ENCODE data around the gene COMT. TPM values are rescaled to one million over a fixed set of nuclear protein-coding genes. Genes with fewer than 3 reads are reported as not detected.
"Not testable (repeated sequence)": the region's sequence is repeated elsewhere in the genome, so short reads cannot be mapped to it uniquely, and the experiment has no call there.

The COMT gene
- polyA plus RNA-seq, 3 donors, result 116 to 143 (median 126) TPM

DNA sequence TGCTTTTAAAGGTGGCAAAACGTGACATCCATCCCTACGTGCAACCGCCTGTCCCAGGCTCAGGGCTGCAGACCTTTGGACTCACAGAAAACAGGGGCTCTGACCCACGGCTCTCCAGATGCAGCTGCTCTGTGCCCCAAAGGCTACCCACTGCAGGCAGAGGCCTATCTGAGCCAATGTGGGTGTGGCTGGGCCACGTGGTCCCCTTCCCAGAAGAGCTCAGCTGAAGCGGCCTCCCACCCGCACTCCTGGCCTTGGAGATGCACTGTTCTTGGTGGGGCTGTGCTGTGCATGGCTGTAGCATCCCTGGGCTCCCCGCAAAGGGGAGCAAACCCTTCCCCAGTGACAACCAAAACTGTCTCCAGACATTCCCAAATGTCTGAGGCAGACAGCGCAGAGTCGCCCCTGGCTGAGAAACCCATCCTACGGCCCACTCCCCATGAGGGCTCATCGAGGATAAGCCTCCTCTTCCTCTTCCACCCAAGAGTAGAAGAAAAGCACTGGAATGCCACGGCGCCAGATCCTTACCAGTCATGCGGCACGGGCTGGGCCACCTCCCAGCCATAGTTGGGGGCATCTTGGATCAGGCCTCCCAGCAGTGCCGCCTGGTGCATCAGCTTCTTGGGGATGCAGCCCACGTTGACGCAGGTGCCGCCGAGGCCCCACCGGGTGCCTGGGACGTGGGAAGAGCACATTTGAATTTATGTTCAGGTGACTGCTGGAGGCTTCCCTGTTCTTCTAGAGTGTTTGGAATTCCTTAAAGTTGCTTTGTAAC is 23.1 kb upstream of the COMT start:
- DNase-seq, result no peak

DNA sequence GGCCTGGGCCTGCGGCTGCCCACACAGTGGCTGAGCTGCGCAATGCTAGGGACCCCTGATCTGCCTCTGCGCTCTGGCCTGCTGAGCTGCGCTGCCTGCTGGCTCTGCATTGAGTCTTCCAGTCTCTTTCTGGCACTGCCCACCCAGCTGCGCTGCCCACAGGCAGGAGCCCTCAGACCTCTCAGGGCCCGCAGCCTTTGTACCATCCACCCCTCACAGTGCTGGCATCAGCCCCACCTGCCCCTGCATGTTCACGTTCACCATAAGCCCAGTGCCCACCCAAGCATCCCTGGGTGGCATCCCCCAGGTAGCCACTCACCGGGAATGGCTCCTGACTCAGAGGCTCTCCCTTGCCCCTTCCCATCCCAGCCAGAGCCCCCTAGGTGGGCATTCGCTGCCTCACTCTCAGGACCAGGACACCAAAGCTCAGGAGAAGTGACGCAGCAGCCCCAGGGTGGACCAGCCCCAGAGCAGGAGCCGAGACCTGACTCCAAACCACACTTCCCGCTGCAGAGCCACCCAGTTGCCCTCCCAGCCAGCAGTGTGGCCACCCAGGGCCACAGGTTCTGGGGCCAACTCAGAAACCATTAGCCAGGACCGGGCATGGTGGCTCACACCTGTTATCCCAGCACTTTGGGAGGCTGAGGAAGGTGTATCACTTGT is 21.7 kb upstream of the COMT start:
- no peak for DNase-seq

DNA sequence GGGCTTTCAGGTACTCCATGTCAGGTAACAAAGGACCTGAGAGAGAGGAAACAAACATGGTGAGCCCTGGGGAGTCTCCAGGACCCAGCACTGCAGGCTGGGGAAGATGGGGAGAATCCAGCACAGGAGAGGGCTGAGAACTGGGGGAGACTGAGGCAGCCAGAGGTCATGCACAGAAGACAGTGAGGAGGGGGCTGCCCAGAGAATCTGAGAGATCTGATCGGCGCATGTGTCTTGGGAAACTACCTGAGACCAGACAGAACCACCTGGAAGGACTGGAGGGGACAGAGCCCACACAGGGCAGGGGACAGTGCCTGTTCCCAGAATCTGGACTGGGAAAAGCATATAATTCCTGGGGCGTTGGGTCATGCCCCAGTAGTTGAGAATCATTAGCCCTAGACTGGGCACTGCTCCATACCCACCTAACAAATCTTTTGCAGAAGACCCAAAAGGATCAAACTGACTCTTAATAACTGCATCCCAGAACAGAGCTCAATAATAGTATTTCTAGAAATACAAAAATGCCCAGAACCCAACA is 20.0 kb upstream of the COMT start:
- DNase-seq, result no peak

DNA sequence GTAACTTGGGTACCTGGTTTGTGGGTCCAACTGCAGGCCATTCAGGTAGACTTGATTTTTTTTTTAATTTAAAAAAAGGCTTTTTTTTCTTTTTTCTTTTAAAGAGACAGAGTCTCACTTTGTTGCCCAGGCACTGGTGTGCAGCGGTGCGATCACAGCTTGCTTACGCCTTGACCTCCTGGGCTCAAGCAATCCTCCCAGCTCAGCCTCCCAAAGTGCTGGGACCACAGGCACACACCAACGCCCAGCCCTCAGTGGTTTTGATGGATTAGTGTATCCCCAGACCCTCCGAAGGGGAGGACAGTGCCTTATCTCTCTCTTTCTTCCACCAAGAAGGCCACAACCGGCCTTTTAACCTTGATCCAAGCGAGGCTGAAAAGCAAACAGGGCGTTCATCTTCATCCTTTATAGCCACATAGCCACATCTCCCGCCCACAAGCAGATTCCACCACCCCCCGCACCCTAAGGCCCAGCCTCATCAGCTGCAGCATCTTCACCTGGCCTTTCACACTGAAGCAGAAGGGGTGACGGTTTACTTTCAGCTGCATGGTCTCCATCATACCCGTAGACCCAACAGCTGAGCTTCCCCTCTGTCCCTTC is 17.6 kb upstream of the COMT start:
- DNase-seq, result no peak

DNA sequence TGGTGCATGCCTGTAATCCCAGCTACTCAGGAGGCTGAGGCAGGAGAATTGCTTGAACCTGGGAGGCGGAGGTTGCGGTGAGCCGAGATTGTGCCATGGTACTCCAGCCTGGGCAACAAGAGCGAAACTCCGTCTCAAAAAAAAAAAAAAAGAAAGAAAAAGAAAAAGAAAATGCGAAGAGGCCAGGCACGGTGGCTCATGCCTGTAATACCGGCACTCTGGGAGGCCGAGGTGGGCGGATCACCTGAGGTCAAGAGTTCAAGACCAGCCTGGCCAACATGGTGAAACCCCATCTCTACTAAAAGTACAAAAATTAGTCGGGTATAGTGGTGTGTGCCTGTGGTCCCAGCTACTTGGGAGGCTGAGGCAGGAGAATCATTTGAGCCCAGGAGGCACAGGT is 15.5 kb upstream of the COMT start:
- not testable (repeated sequence) for DNase-seq

DNA sequence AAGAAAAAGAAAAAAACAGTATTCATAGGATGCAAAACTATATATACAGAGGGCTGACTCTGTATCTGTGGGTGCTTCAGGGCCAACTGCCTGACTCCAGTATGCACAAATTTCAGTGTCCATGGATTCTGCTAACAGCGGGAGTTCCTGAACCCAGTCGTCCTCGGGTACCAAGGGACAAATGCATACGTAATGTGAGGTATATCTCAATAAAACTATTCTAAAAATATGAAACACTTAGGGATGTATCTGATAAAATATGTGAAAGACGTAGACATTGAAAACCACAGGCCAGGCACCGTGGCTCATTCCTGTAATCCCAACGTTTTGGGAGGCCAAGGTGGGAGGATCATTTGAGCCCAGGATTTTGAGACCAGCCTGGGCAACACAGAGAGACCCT is 13.9 kb upstream of the COMT start:
- DNase-seq, result no peak

DNA sequence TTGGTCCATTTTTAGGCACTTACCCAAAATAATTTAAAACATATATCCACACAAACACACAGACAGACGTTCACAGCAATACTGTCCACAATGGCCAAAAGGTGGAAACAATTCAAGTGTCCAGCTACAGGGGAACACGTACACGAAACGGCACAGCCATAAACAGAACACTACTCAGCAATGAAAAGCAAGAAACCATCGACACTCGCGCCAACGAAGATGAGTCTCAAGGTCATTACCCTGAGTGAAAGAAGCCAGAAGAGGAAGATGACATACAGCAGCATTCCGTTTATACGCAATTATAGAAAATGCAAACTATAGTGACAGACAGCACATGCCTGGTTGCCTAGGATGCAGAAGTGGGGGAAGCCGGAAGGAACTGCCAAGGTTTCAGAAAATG is 13.4 kb upstream of the COMT start:
- DNase-seq, result no peak

DNA sequence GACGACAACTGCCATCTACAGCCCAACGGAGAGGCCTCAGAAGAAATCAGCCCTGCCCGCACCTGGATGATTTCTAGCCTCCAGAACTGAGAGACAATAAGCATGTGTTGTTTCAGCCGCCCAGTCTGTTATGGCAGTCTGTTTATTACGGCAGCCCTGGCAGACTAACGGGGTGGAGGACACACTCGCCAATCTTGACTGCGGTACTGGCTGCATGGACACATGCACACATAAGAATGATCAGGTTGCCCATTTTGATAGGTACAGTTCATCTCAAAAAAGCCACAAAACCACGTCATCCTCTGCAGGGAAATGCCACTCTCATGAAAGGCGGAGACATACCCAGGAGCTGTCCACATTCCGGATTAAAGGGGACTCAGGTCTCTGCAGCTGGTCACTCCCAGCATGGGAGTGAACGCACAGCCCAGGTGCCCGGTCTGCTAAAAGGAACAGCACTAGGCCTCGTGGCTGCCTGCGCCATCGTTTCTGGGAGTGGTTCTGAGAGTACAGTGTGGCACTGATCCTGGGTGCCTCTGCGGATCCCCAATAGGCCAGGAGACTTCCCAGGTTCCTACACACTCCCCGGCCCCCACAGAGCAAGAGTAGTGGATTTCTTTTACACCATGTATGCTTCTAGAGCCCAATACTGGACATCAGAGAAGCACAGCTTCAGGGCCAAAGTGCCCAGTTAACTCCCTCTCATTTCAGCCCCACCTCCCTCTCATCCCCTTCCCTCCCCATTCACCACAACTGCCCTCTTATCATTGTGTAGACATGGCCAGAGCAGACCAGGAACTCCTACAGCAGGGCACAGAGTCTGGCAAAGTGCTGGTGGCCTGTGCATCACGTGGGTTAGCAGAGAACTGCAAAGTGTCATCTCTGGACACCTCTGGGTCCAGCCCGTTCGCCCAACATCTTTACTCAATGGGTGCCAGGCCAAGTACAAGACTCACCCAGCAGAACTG is 11.7 kb upstream of the COMT start:
- no peak for DNase-seq

DNA sequence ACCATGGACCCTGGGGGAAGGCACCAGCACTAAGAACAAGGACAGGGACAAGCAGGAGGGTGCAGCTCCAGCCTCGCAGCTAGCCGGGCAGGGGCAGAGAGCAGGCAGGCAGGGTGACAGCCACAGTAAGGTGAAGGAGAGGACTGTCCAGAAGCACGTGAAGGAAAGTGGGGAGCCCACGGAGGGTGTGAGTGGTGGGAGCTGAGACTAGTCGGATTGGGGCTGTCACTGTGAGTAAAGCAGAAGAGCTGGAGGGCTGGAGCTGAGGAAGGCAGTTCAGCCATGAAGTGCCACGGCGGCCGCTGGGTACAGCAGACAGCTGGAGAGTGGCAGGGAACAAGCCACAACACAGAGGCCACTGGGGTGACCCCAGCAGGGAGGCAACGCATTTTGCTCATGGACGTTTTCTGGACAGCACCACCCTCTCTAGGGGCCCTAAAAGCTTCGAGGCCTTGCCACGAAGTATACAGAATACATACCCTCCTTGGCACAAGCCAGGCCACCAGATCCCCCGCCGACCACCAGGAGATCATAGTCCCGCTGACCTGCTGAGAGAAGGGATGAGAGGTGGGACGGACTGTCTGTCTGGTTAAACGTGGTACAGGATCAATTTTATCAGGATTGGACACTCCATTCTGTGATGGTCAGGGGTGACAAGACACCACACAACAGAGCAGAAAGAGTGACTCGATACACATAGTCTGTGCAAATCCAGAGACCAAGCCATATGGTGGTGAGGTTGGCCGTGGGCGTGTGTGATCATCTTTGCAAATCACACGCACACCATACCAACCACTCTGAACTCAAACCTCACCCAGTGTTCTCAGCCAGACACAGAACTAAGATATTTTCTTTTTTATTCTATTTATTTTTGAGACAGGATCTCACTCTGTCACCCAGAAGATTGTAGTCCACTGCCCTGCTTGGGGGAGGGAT is 10.8 kb upstream of the COMT start:
- no peak for DNase-seq

DNA sequence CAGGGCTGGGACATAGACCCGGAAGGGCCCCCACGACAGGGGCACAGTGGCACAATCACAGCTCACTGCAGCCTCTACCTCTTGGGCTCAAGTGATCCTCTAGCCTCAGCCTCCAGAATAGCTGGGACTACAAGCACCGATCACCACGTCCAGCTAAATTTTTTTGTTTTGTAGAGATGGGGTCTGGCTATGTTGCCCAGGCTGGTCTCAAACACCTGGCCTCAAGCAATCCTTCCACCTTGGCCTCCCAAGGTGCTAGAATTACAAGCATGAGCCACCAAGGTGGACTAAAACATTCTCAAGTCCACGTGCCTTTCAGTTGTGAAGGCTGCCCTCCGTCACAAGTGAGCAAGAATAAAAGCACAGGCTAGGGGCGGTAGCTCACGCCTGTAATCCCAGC is 10.1 kb upstream of the COMT start:
- no peak for DNase-seq

DNA sequence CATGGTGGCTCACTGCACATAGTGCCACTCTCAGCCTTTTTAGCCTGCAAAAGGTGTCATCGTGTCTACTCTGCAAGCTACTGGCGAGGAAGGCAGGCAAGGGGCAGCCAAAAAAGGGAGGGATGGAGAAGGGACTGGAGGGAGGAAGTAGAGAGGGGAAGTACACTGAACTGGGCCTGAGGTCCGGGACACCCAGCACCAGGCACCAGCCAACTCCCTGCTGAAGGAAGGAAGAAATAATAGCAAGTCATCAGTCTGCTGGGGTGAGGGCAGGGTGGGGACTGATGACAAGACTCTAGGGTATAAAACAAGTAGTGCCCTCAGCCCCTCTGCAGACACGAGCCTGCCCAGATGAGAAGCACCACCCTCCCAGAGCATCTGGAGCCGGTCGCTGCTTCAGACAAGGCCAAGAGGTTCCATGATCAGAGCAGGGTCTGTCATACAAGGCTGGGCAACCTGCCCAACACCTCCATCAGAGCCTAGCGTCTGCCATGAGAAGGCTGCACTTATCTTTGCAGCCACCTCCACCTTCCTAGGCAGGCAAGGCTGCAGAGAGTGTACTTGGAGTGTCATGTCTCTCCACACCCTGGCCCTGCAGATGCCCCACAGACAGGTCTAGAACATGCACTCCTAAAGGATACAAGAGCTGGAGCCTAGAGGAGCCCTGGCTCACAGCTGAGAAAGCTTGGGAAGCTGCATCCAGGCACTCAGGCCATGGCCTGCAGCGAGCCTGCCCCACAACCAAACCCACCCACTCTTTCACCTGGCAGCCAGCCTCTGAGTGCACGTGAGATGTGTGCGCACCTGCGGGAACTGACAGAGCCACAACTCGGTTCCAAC is 9.0 kb upstream of the COMT start:
- DNase-seq, result no peak

DNA sequence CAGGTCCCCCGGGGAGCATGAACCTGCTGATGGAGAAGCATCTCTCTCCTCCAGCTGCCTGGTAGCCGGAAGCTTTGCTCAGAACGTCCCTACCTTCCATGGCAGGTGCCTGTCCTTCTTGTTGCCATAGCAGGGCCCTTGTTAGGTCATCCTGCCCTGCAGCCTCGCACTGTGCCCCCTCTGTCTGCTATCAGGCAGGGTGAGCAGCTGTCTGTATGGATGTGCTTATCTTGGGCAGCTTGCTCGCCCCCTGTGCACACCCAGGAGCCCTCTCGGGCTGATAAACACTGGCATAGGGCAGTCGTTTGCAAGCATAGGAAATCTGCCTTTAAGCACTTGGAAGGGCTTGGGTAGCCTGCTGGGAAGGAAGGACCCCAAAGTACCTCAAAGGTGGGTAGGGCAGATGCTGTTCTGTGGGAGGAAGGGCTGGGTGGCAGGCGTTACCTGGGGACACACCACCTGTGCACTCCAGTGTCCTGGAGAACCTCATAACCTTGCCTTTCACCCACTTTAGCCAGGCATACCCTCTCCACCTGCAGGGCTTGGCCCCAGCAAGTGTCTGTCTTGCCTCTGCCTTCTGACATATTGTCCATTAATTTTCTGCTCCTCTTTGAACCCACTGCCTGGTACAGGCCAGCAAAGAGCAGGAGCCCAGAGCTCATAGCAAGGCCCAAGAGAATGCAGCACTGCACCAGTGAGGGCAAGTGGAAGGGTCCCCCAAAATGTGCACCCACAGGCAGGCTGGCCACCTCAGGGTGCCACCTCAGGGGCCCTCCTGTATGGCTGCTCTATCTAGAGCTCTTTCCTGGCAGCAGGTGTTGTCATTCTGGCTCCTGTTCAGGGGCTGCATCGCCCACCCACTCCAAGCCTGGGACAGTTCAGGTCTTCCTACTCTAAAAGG is 8.0 kb upstream of the COMT start:
- no peak for DNase-seq

DNA sequence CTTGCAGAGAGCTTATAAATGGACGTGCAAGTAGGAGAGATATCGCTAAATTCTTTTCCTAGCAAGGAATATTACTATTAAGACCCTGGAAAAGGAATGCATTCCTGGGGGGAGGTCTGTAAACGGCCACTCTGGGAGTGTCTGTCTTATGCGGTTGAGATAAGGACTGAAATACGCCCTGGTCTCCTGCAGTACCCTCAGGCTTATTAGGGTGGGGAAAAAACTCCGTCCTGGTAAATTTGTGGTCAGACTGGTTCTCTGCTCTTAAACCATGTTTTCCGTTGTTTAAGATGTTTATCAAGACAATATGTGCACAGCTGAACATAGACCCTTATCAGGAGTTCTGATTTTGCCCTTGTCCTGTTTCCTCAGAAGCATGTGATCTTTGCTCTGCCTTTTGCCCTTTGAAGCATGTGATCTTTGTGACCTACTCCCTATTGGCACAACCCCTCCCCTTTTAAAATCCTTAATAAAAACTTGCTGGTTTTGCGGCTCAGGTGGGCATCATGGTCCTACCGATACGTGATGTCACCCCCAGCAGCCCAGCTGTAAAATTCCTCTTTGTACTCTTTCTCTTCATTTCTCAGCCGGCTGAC is 6.4 kb upstream of the COMT start:
- not testable (repeated sequence) for DNase-seq

DNA sequence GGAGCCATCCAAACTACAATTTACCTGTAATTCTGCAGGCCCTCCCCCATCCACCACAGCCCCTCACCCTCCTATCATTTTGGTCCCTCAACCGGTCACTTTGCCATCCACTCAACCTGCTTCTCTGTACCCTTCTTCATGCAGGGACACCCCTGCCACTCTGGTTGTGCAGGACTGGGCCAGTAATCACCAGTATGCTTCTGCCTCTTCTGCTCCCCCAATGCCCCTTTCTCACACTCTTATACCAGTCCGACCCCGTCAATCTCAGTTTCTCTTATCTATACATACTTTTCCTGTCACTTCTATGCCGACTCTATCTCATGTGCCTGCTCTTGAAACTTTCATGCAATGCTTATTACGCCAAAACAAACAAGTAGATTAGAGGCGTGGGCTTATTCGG is 5.1 kb upstream of the COMT start:
- DNase-seq, result no peak

DNA sequence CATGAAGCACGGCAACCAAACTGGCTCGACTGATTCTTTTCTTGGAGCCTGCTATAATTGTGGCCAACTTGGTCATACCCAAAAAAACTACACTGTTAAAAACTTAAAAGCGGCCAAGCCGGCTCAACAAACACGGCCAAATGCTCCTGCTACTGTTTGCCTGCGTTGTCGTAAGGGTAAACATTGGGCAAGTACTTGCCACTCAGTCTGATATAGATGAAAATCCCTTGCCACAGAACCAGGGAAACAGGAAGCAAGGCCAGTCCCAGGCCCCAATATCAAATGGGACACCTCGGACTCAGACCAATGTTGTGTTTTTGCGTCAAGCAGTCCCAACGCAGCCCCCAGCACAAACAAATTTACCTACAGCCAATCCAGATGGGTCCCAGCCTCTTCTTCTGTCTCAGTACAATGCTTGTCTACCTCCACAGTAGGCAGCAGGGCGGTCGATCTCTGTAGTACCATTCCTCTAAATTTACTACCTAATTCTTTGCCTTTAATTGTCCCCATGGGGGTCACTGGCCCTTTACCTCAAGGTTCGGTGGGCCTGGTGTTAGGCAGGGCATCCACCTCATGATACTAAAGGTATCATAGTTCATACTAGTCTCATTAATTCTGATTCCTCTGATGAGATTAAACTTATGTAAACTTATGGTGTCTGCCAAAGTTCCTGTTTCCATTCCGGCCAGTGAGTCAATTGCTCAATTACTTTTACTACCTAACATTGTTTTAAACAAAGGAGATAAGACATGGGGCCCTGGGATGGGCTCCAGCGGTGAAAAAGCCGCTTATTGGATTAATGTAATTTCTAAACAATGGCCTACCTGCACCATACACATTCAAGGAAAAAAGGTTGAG is 3.7 kb upstream of the COMT start:
- no peak for DNase-seq

DNA sequence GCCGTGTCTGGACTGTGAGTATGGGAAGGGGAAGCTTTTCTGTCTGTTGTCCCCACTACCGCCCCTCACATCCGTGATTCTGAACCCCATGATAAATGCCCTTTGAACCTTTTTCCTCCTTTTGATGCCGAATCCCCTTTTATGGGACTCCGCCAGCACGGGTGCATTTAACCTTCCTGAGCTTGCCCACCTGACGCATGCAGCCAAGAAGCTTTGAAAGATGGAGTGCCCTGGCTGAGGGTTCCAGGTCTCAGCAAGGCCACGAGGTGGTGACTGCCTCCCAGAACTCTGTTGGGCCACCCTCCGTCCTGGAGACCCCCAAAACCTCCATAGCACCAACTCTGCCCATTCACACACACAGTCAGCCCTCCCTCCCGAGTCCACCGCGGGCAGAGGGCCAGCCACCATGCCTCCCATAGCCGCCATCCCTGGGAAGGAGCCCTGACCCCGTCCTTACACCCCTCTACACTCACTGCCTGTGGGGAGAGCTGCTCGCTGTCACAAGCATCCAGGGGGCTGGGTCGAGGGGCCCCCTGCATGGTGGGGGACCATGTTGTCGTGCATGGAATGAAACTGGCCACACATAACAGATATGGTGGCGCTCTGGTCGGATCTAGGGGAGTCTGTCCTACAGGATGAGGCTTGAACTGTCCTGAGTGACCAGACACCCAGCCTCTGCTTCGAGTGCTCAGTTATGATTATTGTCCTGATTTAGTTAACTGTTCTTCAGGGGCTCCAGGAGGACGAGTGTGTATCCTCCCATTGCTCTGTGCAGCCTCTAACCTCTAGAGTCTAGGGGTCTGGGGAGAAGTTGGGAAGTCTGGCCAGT is 822 bp upstream of the COMT start:
- DNase-seq, result no peak

All from renal pelvis (tissue), 4 donors.